HUES64 (cell line): ENCODE results near the gene AP4E1.
A peak's percentile ranks its signal among the peaks of the same experiment; 100 is the strongest.
"Not testable (repeated sequence)": the region's sequence is repeated elsewhere in the genome, so short reads cannot be mapped to it uniquely, and the experiment has no call there.

Experiments
- H3K27ac ChIP-seq: 2 replicates; pipeline ENCODE4 v1.7.0; 2013; ENCODE audit warnings: low read depth, low read length, inconsistent platforms
- H3K27me3 ChIP-seq: 2 replicates; pipeline ENCODE4 v1.6.1; 2013; ENCODE audit warnings: mild to moderate bottlenecking, low read length; ENCODE audit not compliant: insufficient read depth
- H3K36me3 ChIP-seq: 2 replicates; pipeline ENCODE4 v1.6.1; 2013; ENCODE audit warnings: mild to moderate bottlenecking, low read length; ENCODE audit not compliant: insufficient read depth
- H3K4me1 ChIP-seq: 2 replicates; pipeline ENCODE4 v1.6.1; 2013; ENCODE audit warnings: mild to moderate bottlenecking, low read length, moderate library complexity; ENCODE audit not compliant: insufficient read depth
- H3K4me3 ChIP-seq: 2 replicates; pipeline ENCODE4 v1.5.1; 2013; ENCODE audit warnings: mild to moderate bottlenecking, low read length, moderate library complexity
- H3K9ac ChIP-seq: 2 replicates; pipeline ENCODE4 v1.6.1; 2013; ENCODE audit warnings: mild to moderate bottlenecking, low read depth, low read length
- H3K9me3 ChIP-seq: 2 replicates; pipeline ENCODE4 v1.6.1; 2013; ENCODE audit warnings: low read depth, low read length; ENCODE audit not compliant: insufficient read depth
- WGBS: fragments of 150-250, 120-280 bp; methylation state at CpG from one replicate; pipeline ENCODE4 v1.1.7; 2013; ENCODE audit warnings: missing lambda C conversion rate; 5-methylcytosine and 5-hydroxymethylcytosine counted together

Gene AP4E1

GRCh38 chr15:51024735-51025453 lies 116.4 kb downstream of the AP4E1 start:
- H3K36me3 ChIP-seq = no peaks in the 10 kb centered on the region
- 0 out of 2 replicates have a peak, but pooled peaks cover 2% of the 10 kb centered on the region for H3K9me3 ChIP-seq
- no peak overlapping the region for H3K27ac ChIP-seq
- no peak overlapping the region for H3K9ac ChIP-seq
- H3K4me1 ChIP-seq = no peaks in the 10 kb centered on the region
- H3K27me3 ChIP-seq = no peaks in the 10 kb centered on the region
- no peak overlapping the region for H3K4me3 ChIP-seq
- WGBS = 99% methylated on average over 3 of the region's 4 CpGs

- Histone ChIP-seq H3K4me1 (no peaks in the 10 kb centered on the region), H3K9ac (no peak overlapping the region), H3K36me3 (no peaks in the 10 kb centered on the region), H3K4me3 (no peak overlapping the region), H3K27me3 (no peaks in the 10 kb centered on the region), H3K9me3 (peaks cover 2% of the 10 kb centered on the region; the same call in 1 of the 2 replicates), H3K27ac (no peak overlapping the region)
- 90% methylated on average over 3 of the region's 3 CpGs for WGBS
These were observed 117.0 kb downstream of the AP4E1 start for GRCh38 chr15:51025454-51025846.

GRCh38 chr15:51030649-51031316 lies 122.3 kb downstream of the AP4E1 start:
- no peaks in the 10 kb centered on the region for H3K4me1 ChIP-seq
- H3K9me3 ChIP-seq = peaks cover 2% of the 10 kb centered on the region; the same call in 1 of the 2 replicates
- 89% methylated on average over 6 of the region's 6 CpGs for WGBS
- no peak overlapping the region for H3K4me3 ChIP-seq
- no peaks in the 10 kb centered on the region for H3K36me3 ChIP-seq
- H3K9ac ChIP-seq = no peak overlapping the region
- no peaks in the 10 kb centered on the region for H3K27me3 ChIP-seq
- no peak overlapping the region for H3K27ac ChIP-seq

- not testable (repeated sequence) for H3K36me3 ChIP-seq, H3K27ac ChIP-seq, H3K9me3 ChIP-seq, H3K4me1 ChIP-seq, H3K27me3 ChIP-seq
- H3K4me3 ChIP-seq = peak overlapping the region; percentile 54
- H3K9ac ChIP-seq = peak overlapping the region; percentile 66
- WGBS = 58% methylated on average over 13 of the region's 13 CpGs
These were observed 129.0 kb downstream of the AP4E1 start for GRCh38 chr15:51037474-51037873.

GRCh38 chr15:51038162-51038973 lies 129.9 kb downstream of the AP4E1 start:
- no peak overlapping the region for H3K27ac ChIP-seq
- H3K36me3 ChIP-seq = no peaks in the 10 kb centered on the region
- no peaks in the 10 kb centered on the region for H3K9me3 ChIP-seq
- no peak overlapping the region for H3K9ac ChIP-seq
- H3K27me3 ChIP-seq = no peaks in the 10 kb centered on the region
- H3K4me3 ChIP-seq = peak overlapping the region; percentile 54
- H3K4me1 ChIP-seq = peaks cover 7% of the 10 kb centered on the region; the same call in 1 of the 2 replicates
- 86% methylated on average over 7 of the region's 7 CpGs for WGBS

- no peaks in the 10 kb centered on the region for H3K9me3 ChIP-seq
- no peak overlapping the region for H3K9ac ChIP-seq
- no peak overlapping the region for H3K4me3 ChIP-seq
- 100% methylated on average over 2 of the region's 2 CpGs for WGBS
- H3K27ac ChIP-seq = no peak overlapping the region
- no peaks in the 10 kb centered on the region for H3K27me3 ChIP-seq
- peaks cover 7% of the 10 kb centered on the region; the same call in 1 of the 2 replicates for H3K4me1 ChIP-seq
- no peaks in the 10 kb centered on the region for H3K36me3 ChIP-seq
These were observed 130.5 kb downstream of the AP4E1 start for GRCh38 chr15:51038974-51039319.

- WGBS = 90% methylated on average over 4 of the region's 4 CpGs
- Histone ChIP-seq H3K4me1 (no peaks in the 10 kb centered on the region; the same call in 1 of the 2 replicates), H3K4me3 (no peak overlapping the region)
These were observed 135.7 kb downstream of the AP4E1 start for GRCh38 chr15:51044037-51044727.

GRCh38 chr15:51046016-51046415 lies 137.5 kb downstream of the AP4E1 start:
- Histone ChIP-seq H3K4me3 (no peak overlapping the region), H3K36me3 (no peaks in the 10 kb centered on the region), H3K27me3 (no peaks in the 10 kb centered on the region), H3K9me3 (no peaks in the 10 kb centered on the region), H3K9ac (no peak overlapping the region), H3K4me1 (no peaks in the 10 kb centered on the region), H3K27ac (no peak overlapping the region)
- 98% methylated on average over 2 of the region's 2 CpGs for WGBS

More at GRCh38 chr15:51044037-51044727, 135.7 kb downstream of the AP4E1 start:
- Histone ChIP-seq H3K27me3 (no peaks in the 10 kb centered on the region), H3K27ac (no peak overlapping the region), H3K9ac (no peak overlapping the region), H3K9me3 (no peaks in the 10 kb centered on the region), H3K36me3 (no peaks in the 10 kb centered on the region)

- Histone ChIP-seq H3K9me3 (no peaks in the 10 kb centered on the region), H3K4me3 (no peak overlapping the region), H3K9ac (no peak overlapping the region), H3K36me3 (no peaks in the 10 kb centered on the region), H3K4me1 (no peaks in the 10 kb centered on the region), H3K27me3 (no peaks in the 10 kb centered on the region), H3K27ac (no peak overlapping the region)
- 88% methylated on average over 3 of the region's 3 CpGs for WGBS
These were observed 138.4 kb downstream of the AP4E1 start for GRCh38 chr15:51046799-51047449.

- no peaks in the 10 kb centered on the region for H3K9me3 ChIP-seq
- no peak overlapping the region for H3K9ac ChIP-seq
- no peaks in the 10 kb centered on the region for H3K36me3 ChIP-seq
- no peaks in the 10 kb centered on the region for H3K27me3 ChIP-seq
- no peak overlapping the region for H3K4me3 ChIP-seq
- no peak overlapping the region for H3K27ac ChIP-seq
- H3K4me1 ChIP-seq = no peaks in the 10 kb centered on the region
These were observed 139.8 kb downstream of the AP4E1 start for GRCh38 chr15:51048308-51048707.
